DLD1 (cell line): ENCODE measurements around the gene PARD3B.

ENCODE experiments used
- in situ Hi-C: cut with HindIII; loops from 2 replicates; pipeline ENCODE4 v1.10.0; 2017; ENCODE audit warnings: low sequenced_read_pairs

The PARD3B gene

GRCh38 chr2:205566606-205567168 is 1021.4 kb downstream of the PARD3B start:
- in situ Hi-C loops, result no loop called here

GRCh38 chr2:205568620-205569019 is 1023.3 kb downstream of the PARD3B start:
- in situ Hi-C loops, result no loop called here

- in situ Hi-C loops, result no loop called here
Observed at GRCh38 chr2:205570648-205571047, 1025.4 kb downstream of the PARD3B start.

- in situ Hi-C loops, result no loop called here
Observed at GRCh38 chr2:205571360-205571959, 1026.2 kb downstream of the PARD3B start.

- in situ Hi-C loops, result no loop called here
Observed at GRCh38 chr2:205574001-205574400, 1028.7 kb downstream of the PARD3B start.

- in situ Hi-C loops, result no loop called here
Observed at GRCh38 chr2:205579335-205579734, 1034.1 kb downstream of the PARD3B start.

- in situ Hi-C loops, result no loop called here
Observed at GRCh38 chr2:205580212-205580987, 1035.1 kb downstream of the PARD3B start.

- in situ Hi-C loops, result no loop called here
Observed at GRCh38 chr2:205582366-205582765, 1037.1 kb downstream of the PARD3B start.

- in situ Hi-C loops, result no loop called here
Observed at GRCh38 chr2:205585449-205586383, 1040.4 kb downstream of the PARD3B start.

GRCh38 chr2:205586626-205587025 is 1041.4 kb downstream of the PARD3B start:
- in situ Hi-C loops, result no loop called here

- in situ Hi-C loops, result no loop called here
Observed at GRCh38 chr2:205589479-205589878, 1044.2 kb downstream of the PARD3B start.

- in situ Hi-C loops, result no loop called here
Observed at GRCh38 chr2:205590759-205591158, 1045.5 kb downstream of the PARD3B start.

- in situ Hi-C loops, result no loop called here
Observed at GRCh38 chr2:205593891-205594290, 1048.6 kb downstream of the PARD3B start.

- in situ Hi-C loops, result no loop called here
Observed at GRCh38 chr2:205596581-205596980, 1051.3 kb downstream of the PARD3B start.

- in situ Hi-C loops, result no loop called here
Observed at GRCh38 chr2:205605638-205606304, 1060.5 kb downstream of the PARD3B start.

- in situ Hi-C loops, result no loop called here
Observed at GRCh38 chr2:205607146-205607545, 1061.9 kb downstream of the PARD3B start.

GRCh38 chr2:205609113-205609512 is 1063.8 kb downstream of the PARD3B start:
- in situ Hi-C loops, result no loop called here

- in situ Hi-C loops, result no loop called here
Observed at GRCh38 chr2:205610437-205610836, 1065.2 kb downstream of the PARD3B start.

- in situ Hi-C loops, result no loop called here
Observed at GRCh38 chr2:205612636-205613035, 1067.4 kb downstream of the PARD3B start.

- in situ Hi-C loops, result no loop called here
Observed at GRCh38 chr2:205613970-205614559, 1068.8 kb downstream of the PARD3B start.
